A549 (cell line): Measurements from ENCODE around the gene TNS1.

Experiments
- FOXS1 ChIP-seq: fragments of 250-450 bp; sonication (Bioruptor Pico); IDR thresholded peaks from 2 replicates; pipeline ENCODE4 v1.5.0; 2020; ENCODE audit warnings: mild to moderate bottlenecking, moderate library complexity
- POLR2A ChIP-seq: IDR thresholded peaks from 2 replicates; pipeline ENCODE4 v1.6.1; 2012; ENCODE audit warnings: mild to moderate bottlenecking, low read length
- TF ChIP-seq, protein P1 (sequence below): fragments of >200 bp; sonication (Bioruptor Twin); formaldehyde crosslinking; IDR thresholded peaks from 3 replicates; pipeline ENCODE4 v1.5.1; 2016

DNA sequence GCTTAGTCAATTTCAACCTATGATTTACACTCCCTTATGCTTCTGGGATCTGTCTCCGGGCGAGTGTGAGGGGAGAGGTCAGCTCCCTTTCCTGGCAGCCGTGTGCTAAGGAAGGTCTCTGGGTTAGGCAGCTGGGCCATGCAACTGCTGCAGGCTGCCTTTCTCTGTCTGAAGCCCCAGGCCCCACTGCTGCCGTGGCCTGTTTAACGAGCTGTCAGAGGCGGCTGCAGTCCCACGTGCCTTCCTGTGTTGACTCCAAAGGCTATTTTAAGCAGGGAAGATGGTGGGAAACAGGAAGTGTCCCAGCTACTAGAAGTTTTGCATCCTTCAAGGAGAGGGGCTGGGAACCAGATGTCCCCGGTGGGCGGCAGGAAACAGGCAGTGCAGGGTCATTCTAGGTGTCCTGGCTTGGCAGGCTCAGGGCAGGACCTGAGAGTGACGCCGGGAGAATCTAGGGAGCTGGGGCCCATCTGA, 186.4 kb downstream of the TNS1 start:
- TF ChIP-seq, protein P1, sequence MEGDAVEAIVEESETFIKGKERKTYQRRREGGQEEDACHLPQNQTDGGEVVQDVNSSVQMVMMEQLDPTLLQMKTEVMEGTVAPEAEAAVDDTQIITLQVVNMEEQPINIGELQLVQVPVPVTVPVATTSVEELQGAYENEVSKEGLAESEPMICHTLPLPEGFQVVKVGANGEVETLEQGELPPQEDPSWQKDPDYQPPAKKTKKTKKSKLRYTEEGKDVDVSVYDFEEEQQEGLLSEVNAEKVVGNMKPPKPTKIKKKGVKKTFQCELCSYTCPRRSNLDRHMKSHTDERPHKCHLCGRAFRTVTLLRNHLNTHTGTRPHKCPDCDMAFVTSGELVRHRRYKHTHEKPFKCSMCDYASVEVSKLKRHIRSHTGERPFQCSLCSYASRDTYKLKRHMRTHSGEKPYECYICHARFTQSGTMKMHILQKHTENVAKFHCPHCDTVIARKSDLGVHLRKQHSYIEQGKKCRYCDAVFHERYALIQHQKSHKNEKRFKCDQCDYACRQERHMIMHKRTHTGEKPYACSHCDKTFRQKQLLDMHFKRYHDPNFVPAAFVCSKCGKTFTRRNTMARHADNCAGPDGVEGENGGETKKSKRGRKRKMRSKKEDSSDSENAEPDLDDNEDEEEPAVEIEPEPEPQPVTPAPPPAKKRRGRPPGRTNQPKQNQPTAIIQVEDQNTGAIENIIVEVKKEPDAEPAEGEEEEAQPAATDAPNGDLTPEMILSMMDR = no peak
- TF ChIP-seq FOXS1 (CRISPR knock-in tag) (no peak), POLR2A (no peak)
